Measurements from ENCODE around the gene ZFP64. TPM values are rescaled to one million over a fixed set of nuclear protein-coding genes. Genes with fewer than 3 reads are reported as not detected.

ZFP64 gene
- total RNA-seq, 1 experiment from 2014 or later = 16.0 TPM

GRCh38 chr20:52139986-52140385, 51.6 kb downstream of the ZFP64 start:
- TF ChIP-seq CEBPB (IDR thresholded peaks at IDR 0.05; ENCODE audit: low read depth) = no peak
- no peak for TF ChIP-seq REST (IDR thresholded peaks at IDR 0.05; ENCODE audit: low read depth)
- no peak for TF ChIP-seq SIN3A (IDR thresholded peaks at IDR 0.05; ENCODE audit: low read depth)
- TF ChIP-seq MAX (IDR thresholded peaks at IDR 0.05) = no peak
- no peak for TF ChIP-seq EZH2phosphoT487 (IDR thresholded peaks at IDR 0.05; ENCODE audit: borderline replicate concordance)
- TF ChIP-seq JUND (IDR thresholded peaks at IDR 0.05) = no peak
- no peak for TF ChIP-seq CTCF (IDR thresholded peaks at IDR 0.05 in 2 of 3, conservative IDR thresholded peaks at IDR 0.05 in 1 of 3; ENCODE audit: borderline replicate concordance in 1 of 3, insufficient read depth in 1 of 3, low read depth in 2 of 3, low read length in 2 of 3)
- no peak for TF ChIP-seq ELF1 (IDR thresholded peaks at IDR 0.05; ENCODE audit: borderline replicate concordance, low read depth)
- TF ChIP-seq SRF (IDR thresholded peaks at IDR 0.05; ENCODE audit: low read depth) = no peak
- TF ChIP-seq TCF7L2 (IDR thresholded peaks at IDR 0.05; ENCODE audit: borderline replicate concordance, extremely low read depth, insufficient read depth, insufficient read length) = no peak
- Histone ChIP-seq H3K36me3 (ENCODE audit: control insufficient read depth in 1 of 2, insufficient read depth in 2 of 2, low read length in 2 of 2) (no peaks in the 10 kb centered on the region), H3K9me2 (ENCODE audit: insufficient read depth) (no peaks in the 10 kb centered on the region), H2AFZ (ENCODE audit: low read depth, low read length, poor library complexity, severe bottlenecking) (no peak overlapping the region), H3K9me3 (ENCODE audit: control insufficient read depth in 1 of 2, insufficient read depth in 1 of 2, low read depth in 1 of 2, low read length in 2 of 2) (no peaks in the 10 kb centered on the region), H4K20me1 (ENCODE audit: insufficient read depth) (no peaks in the 10 kb centered on the region), H3K4me3 (replicated peaks in 1 of 2; ENCODE audit: low read depth in 1 of 2, low read length in 2 of 2) (no peak overlapping the region), H3K4me1 (ENCODE audit: control insufficient read depth in 1 of 2, insufficient read depth in 2 of 2, low read length in 2 of 2) (no peaks in the 10 kb centered on the region), H3K9ac (ENCODE audit: low read length) (no peak overlapping the region), H3K4me2 (ENCODE audit: low read length) (no peak overlapping the region), H3K79me2 (ENCODE audit: insufficient read depth, low read length) (no peaks in the 10 kb centered on the region), H3K27ac (ENCODE audit: low read depth, low read length) (no peak overlapping the region), H3K27me3 (ENCODE audit: insufficient read depth, low read length) (no peaks in the 10 kb centered on the region)
- no peak for ATAC-seq
- intact Hi-C loops (cut with micrococcal nuclease) = no loop called here
- DNase-seq (ENCODE audit: low read depth, low spot score) = no peak
- BruUV-seq (replicated peaks) = no TSS peak
- POLR2A ChIA-PET = no interaction called here
- RAD21 ChIA-PET (ENCODE audit: low non-redundant PET in 1 of 2, low total read pairs in 2 of 2, uncharacterized antibody in 2 of 2, unreplicated experiment in 2 of 2) = no interaction called here
- CTCF ChIA-PET = interaction anchor here (1.6 kb wide), 1 partner anchor 10 kb away, joined by 4 read pairs; no protein-coding TSS in a partner anchor

Measured in HCT116 (cell line).